ENCODE data around the gene RYR1. TPM values are rescaled to one million over a fixed set of nuclear protein-coding genes. Genes with fewer than 3 reads are reported as not detected.
"Not testable (repeated sequence)": the region's sequence is repeated elsewhere in the genome, so short reads cannot be mapped to it uniquely, and the experiment has no call there.

The RYR1 gene
- total RNA-seq, 1 donor from 2014 or later, result 0.65 TPM

- Mint-ChIP-seq H3K4me1 (ENCODE audit: low read depth) (peaks cover 4% of the 10 kb centered on the region), H3K27me3 (peaks cover 39% of the 10 kb centered on the region), H3K27ac (no peak overlapping the region), H3K36me3 (ENCODE audit: insufficient read depth) (no peaks in the 10 kb centered on the region), H3K9me3 (ENCODE audit: low read depth) (no peaks in the 10 kb centered on the region), H3K4me3 (ENCODE audit: low read depth) (no peak overlapping the region)
- DNase-seq (ENCODE audit: low spot score, unreplicated experiment), result no peak
- no peak for TF ChIP-seq CTCF (IDR thresholded peaks at IDR 0.05; ENCODE audit: unreplicated experiment)
Measured at GRCh38 chr19:38422438-38422837, 11.1 kb upstream of the RYR1 start.

GRCh38 chr19:38424272-38424671, 9.2 kb upstream of the RYR1 start:
- no peak overlapping the region for H3K4me3 Mint-ChIP-seq (ENCODE audit: low read depth)

GRCh38 chr19:38425222-38425809, 8.2 kb upstream of the RYR1 start:
- H3K4me1 Mint-ChIP-seq (ENCODE audit: low read depth), result no peaks in the 10 kb centered on the region
- H3K4me3 Mint-ChIP-seq (ENCODE audit: low read depth), result no peak overlapping the region
- no peak overlapping the region for H3K27ac Mint-ChIP-seq
- no peak for DNase-seq (ENCODE audit: low spot score, unreplicated experiment)
- no peaks in the 10 kb centered on the region for H3K9me3 Mint-ChIP-seq (ENCODE audit: low read depth)
- H3K27me3 Mint-ChIP-seq, result peaks cover 33% of the 10 kb centered on the region
- no peaks in the 10 kb centered on the region for H3K36me3 Mint-ChIP-seq (ENCODE audit: insufficient read depth)
- no peak for TF ChIP-seq CTCF (IDR thresholded peaks at IDR 0.05; ENCODE audit: unreplicated experiment)

More at GRCh38 chr19:38424272-38424671, 9.2 kb upstream of the RYR1 start:
- Mint-ChIP-seq H3K27ac (no peak overlapping the region), H3K9me3 (ENCODE audit: low read depth) (no peaks in the 10 kb centered on the region), H3K4me1 (ENCODE audit: low read depth) (no peaks in the 10 kb centered on the region), H3K27me3 (peaks cover 37% of the 10 kb centered on the region), H3K36me3 (ENCODE audit: insufficient read depth) (no peaks in the 10 kb centered on the region)
- no peak for DNase-seq (ENCODE audit: low spot score, unreplicated experiment)
- no peak for TF ChIP-seq CTCF (IDR thresholded peaks at IDR 0.05; ENCODE audit: unreplicated experiment)

GRCh38 chr19:38425810-38426466, 7.6 kb upstream of the RYR1 start, which contains the start of gene RASGRP4:
RASGRP4 (minus strand) TSS chr19:38426219; CDS start chr19:38426091, 128 bp downstream.
- no peak within 1 kb of the TSS for H3K4me3 Mint-ChIP-seq (ENCODE audit: low read depth)
- peaks cover 29% of the 10 kb centered on the region for H3K27me3 Mint-ChIP-seq
- TF ChIP-seq CTCF (IDR thresholded peaks at IDR 0.05; ENCODE audit: unreplicated experiment), result no peak
- no peak for DNase-seq (ENCODE audit: low spot score, unreplicated experiment)
- no peak within 1 kb of the TSS for H3K27ac Mint-ChIP-seq
- H3K4me1 Mint-ChIP-seq (ENCODE audit: low read depth), result no peaks in the 10 kb centered on the region
- no peaks in the 10 kb centered on the region for H3K9me3 Mint-ChIP-seq (ENCODE audit: low read depth)
- H3K36me3 Mint-ChIP-seq (ENCODE audit: insufficient read depth), result no peaks in the 10 kb centered on the region

GRCh38 chr19:38427035-38427677, 6.3 kb upstream of the RYR1 start:
- H3K27ac Mint-ChIP-seq; DNase-seq (ENCODE audit: low spot score, unreplicated experiment); H3K4me3 Mint-ChIP-seq (ENCODE audit: low read depth); H3K4me1 Mint-ChIP-seq (ENCODE audit: low read depth); H3K9me3 Mint-ChIP-seq (ENCODE audit: low read depth); H3K36me3 Mint-ChIP-seq (ENCODE audit: insufficient read depth): not testable (repeated sequence)
- H3K27me3 Mint-ChIP-seq, result peaks cover 25% of the 10 kb centered on the region

Measured in progenitor cell of endocrine pancreas (in vitro differentiated cells).